ENCODE measurements around the gene RAB11FIP3.
A peak's percentile ranks its signal among the peaks of the same experiment; 100 is the strongest.
"Not testable (repeated sequence)": the region's sequence is repeated elsewhere in the genome, so short reads cannot be mapped to it uniquely, and the experiment has no call there.

RAB11FIP3 gene, protein sequence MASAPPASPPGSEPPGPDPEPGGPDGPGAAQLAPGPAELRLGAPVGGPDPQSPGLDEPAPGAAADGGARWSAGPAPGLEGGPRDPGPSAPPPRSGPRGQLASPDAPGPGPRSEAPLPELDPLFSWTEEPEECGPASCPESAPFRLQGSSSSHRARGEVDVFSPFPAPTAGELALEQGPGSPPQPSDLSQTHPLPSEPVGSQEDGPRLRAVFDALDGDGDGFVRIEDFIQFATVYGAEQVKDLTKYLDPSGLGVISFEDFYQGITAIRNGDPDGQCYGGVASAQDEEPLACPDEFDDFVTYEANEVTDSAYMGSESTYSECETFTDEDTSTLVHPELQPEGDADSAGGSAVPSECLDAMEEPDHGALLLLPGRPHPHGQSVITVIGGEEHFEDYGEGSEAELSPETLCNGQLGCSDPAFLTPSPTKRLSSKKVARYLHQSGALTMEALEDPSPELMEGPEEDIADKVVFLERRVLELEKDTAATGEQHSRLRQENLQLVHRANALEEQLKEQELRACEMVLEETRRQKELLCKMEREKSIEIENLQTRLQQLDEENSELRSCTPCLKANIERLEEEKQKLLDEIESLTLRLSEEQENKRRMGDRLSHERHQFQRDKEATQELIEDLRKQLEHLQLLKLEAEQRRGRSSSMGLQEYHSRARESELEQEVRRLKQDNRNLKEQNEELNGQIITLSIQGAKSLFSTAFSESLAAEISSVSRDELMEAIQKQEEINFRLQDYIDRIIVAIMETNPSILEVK

DNA sequence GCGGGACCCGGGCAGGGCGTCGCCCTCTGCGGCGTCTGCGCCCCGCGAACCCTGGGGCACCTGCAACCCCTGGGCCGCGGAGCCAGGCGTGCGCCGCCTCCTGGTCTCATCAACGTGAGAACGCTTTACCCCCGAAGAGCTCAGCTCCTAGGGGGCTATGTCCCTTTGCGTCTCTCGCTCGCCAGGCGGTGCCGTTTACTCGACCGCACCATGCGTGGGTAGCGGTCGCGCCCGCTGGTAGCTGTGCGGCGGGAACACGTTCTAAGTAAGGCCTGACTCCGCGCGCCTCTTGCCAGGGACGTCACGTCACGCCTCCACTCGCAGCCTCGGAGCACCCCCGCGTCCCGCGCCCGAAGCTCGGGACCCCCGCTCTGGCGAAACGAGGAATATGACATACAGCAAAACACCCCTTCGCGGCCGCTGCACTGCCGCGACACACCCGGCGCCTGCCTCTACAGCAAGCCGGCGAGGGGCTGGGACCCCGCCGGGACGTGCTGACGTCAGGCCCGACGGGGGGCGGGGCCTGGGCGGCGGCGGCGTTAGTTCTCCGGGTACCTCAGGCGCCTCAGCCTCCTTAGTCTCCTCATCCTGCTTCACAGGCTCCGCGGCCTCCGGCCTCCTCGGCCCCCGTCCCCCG, at the start of gene RAB11FIP3:
RAB11FIP3 (plus strand) TSS at position 568 of the 637 bp plus-strand sequence. CDS start 358 bp downstream, outside the sequence.
- peak; percentile 60 for DNase-seq (ENCODE audit: low read depth)

DNA sequence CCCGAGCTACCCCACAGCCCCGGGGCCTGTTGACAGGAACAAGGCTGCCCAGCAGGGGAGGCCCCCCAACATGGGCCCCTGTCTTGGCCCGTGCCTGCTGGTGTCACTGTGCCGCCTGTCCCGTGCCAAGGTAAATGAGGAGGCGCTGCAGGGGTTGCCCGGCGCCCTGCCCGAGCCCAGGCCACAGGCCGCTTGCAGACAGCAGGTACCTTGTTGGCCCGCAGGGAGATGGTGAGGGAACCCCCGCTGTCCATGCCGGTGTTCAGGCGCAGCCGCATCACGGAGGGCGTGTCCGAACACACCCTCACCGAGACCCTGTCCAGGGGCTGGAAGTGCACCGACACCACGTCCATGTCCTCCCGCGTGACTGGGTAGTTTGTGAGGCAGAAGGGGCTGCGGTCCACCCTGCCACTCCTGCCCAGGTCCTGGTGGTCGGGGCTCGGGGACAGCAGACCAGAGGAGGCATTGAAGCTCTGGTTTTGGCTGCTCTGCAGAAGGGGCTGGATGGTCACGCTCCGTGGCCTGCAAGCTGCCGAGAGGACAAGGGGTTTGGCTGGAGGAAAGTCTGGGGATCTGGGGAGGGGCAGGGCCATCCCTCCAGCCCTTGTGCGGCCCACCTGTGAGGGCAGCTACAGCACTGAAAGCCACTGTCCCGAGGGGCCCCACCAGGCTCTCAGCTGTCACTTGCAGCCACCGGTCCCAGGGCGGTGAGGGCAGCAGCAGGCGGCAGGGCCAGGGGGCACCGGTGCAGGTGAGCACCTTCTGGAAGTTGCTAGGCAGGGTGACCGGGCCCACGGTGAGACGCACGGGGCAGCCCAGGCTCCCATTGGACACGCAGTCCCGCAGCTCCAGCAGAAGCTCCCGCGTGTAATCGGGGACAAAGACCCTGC, 49.3 kb upstream of the RAB11FIP3 start:
- DNase-seq (ENCODE audit: low read depth): no peak

DNA sequence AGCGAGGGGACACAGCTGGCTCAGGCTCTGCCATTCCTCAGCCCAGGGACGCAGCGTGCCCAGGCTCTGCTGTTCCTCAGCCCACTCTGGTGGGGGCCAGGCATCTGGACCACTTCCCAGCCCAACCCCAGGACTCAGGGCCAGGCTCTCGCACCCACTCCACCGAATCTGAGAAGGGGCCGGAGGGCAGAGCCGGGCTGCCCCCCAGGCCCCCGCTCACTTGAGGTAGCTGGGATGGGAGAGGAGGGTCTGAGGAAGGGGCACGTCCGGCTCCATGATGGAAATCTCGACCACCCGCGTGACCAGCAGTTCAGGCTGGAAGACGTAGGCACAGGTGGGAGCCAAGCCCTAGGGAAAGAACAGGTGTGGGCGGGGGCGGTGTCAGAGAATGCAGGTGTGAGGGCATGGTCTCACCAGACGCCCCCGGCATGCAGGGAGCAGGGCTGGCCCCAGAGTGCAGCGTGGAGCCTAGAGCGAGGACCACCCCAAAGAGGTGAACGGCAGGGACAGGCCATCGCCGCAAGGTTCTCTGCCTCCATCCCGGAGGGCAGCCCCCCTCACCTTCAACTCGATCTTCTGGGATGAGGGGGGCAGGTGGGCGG, 48.5 kb upstream of the RAB11FIP3 start:
- DNase-seq (ENCODE audit: low read depth): no peak

DNA sequence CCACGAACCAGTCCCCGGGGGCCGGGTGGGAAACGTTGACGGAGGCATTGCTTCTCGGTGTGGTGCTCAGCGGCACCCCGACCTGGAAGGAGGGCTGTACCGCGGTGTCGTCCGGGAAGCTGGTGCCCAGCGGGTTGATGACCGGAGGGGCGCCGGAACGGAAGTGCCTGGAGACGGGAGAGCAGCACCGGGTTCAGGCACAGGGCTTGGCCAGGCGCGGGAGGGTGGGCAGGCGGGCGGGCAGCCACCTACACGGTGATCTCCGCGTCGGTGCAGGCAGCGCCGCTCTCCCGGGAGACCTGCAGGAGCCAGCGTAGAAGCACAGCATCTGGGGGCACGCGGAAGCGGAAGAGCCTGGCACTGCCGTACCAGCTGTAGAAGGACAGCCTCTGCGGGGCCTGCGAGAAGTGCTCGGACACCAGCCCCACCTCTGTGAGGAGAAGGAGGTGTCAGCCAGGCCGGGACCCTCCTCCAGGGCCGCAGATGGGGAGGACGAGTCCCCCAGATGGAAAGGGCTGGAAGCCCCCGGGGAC, 48.0 kb upstream of the RAB11FIP3 start:
- DNase-seq (ENCODE audit: low read depth): no peak

DNA sequence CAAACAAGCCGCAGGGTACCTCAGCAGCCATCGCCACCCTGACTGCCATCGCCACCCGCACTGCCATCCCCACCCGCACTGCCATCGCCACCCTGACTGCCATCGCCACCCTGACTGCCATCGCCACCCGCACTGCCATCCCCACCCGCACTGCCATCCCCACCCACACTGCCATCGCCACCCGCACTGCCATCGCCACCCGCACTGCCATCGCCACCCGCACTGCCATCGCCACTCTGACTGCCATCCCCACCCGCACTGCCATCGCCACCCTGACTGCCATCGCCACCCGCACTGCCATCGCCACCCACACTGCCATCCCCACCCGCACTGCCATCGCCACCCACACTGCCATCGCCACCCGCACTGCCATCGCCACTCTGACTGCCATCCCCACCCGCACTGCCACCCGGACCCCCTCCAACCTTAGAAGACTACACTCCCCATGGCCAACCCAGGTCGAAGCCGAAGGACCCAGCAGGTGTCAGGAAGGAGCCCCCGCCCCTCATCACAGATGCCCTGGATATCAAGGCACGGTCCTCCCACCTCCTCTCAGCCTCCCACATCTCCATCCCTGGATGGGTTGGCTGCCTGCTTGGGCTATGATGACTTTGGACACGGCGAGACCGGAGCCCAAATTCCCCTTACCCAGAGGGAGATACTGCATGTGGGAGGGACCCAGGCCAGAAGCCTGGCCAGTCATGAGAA, 47.2 kb upstream of the RAB11FIP3 start:
- not testable (repeated sequence) for DNase-seq (ENCODE audit: low read depth)

DNA sequence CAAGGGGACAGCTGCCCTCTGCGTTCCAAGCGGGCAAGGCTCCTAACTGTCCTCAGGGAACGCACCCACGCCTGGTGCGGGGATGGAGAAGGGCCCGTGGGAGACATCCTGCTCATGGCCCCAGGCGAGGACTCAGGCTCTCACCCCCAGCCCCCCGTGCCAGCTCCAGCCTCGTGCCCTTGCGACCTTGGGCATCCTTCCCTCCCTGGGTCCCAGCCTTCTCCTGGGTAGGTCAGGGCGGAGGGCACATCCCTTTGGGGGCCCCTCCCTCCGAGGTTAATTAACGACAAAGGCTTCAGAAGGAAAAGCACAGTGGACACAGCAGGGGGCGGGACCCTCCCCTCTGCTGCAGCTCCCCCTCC, 46.6 kb upstream of the RAB11FIP3 start:
- no peak for DNase-seq (ENCODE audit: low read depth)

DNA sequence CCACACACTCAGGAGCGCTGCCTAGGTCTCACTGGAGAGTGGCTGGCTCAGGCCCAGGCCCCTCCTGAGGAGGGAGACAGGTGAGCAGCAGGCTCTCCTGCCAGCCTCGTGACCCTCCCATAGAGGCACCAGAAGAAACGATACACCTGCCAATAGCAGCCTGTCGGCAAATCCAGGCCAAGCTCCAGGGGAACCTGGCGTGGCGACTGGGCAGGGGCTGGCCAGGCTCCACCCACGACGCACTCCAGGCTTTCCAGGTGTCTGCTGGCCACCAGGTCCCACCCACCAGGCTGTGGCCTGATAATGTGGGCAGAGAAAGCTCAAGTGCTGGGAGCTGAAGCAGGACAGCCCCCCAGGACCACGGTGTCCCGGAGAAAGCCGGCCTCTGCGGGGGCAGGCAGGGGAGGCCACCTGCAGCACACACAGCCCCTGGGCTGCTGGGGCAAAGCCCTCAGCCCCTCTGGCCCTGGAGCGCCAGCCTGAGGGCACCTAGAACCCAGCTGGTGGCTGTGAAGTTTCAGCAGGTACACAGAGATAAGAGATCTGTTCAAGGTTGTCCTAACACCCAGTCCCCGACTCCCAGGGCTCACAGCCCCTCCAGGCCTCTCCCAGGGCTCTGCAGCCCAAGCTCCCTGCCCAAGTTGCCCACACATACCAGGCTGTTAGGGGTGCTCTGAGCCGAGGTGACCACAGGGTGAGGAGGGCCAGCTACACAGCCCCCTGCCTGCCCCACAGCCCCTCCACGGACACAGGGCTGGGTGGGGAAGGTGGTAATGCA, 46.1 kb upstream of the RAB11FIP3 start:
- no peak for DNase-seq (ENCODE audit: low read depth)

DNA sequence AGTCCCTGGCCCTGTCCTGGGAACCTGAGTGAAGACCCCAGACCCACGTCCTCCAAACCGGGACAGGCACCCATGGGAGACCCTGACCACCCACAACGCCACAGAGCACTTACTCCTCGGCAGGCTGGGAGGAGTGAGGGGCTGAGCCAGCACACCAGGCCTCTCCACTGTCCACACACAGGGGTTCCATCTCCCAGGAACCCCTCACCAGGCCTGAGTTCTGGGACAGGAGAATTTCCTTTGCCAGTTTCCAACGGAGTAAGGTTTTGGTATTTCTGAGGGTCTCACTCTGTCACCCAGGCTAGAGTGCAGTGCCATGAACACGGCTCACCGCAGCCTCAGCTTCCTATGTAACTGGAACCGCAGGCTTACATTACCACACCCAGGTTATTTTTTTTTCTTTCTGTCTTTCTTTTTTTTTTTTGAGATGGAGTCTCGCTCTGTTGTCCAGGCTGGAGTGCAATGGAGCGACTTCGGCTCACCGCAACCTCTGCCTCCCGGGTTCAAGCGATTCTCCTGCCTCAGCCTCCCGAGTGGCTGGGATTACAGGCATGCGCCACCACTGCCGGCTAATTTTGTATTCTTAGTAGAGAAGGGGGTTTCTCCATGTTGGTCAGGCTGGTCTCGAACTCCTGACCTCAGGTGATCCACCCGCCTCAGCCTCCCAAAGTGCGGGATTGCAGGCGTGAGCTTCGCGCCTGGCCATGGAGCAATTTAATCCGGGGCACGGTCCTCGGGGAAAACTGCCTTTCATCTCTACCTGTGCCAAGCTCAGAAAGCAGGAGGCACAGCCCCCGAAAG, 45.3 kb upstream of the RAB11FIP3 start:
- DNase-seq (ENCODE audit: low read depth): no peak

DNA sequence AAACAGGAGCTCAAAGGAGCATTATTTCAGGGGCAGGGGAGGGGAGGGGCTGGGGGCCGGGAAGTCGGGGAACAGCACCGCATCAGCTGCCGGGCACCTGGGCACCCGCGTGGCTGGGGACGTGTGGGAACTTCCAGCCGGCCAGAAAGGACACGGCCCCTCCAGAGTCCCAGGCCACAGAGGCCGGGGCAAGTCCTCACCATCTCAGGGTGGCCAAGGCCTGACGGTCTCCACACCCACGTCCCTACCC, 44.8 kb upstream of the RAB11FIP3 start:
- DNase-seq (ENCODE audit: low read depth): no peak

DNA sequence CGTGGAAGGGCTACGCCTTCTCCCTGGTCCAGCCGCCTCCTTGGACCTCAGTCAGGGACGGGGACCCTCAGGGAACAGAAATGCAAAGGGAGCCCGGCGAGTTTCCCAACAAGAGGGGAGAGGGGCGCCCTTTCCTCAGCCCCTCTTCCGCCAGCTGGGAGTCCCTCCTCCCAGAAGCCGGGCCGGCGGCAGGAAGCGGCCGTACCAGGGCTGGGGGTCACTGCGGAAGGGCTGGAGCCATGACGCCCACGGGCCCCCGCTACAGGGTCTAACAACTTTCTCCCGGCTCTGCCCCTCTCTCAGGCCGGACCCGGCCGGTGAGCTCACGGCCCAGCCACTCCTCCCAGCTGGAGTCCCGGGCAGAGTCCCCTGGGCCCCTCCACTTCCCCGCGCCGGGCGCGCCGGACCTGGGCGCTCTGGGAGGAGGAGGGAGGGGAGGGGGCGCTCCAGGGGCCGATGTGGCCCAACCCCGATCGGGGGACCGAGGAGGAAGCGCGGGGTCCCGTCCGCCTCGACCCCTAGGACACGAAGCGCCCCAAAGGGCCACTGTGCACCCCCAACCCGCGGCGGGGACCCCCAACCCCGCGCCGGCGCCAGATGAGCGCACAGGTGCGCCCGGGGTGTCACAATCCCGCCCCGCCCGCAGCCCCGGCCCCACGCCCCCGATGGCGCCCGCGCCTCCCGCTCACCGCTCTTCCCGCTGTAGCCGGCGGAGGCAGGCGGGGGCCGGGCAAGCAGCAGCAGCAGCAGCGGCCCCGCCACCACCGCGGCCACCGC, 44.2 kb upstream of the RAB11FIP3 start:
- DNase-seq (ENCODE audit: low read depth): no peak

DNA sequence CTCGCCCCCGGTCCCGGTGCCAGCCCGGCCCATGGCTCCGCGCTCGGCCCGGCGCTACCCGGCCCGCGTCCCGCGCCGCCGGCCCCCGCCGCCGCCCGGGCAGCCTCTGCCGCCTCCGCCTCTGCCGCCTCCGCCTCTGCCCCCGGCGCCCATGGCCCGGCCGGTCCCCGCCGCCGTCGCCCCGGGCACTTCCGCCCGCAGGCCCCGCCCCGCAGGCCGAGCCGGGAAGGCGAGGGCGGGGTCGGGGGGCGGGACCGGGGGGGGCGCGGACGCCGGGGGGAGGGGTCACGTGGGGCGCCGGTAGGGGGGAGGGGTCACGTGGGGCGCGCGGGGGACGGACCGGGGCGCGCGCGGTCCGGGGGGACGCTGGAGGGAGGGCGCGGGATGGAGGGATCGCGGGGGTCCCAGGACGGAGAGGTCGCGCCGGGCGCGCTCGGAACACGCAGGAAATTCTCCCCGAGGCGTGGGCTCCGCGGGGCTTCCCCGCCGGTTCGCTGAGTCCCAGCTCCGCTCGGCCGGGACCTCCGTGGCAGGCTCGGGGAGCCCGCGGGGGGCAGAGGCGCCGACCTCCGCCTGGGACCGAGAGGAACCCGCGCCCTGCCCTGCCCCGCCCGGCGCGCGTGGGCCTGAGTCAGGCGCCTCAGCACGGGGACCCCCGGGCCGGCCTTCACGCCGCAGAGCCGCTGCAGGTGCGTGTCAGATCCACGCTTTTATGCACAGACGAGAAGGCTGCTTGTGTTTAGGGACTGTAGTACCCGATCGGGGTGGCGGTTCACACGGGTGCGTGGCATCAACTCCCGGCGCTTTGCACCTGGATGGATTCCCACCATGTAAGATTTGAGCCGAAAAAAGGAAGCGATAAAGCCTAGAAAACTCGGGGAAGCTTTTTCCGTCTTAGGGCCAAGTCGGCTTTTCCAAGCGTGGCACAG, 43.4 kb upstream of the RAB11FIP3 start, which contains the start of gene PGAP6:
PGAP6 (minus strand) TSS at position 190 of the 929 bp plus-strand sequence; CDS start at position 33, 157 bp downstream.
- DNase-seq (ENCODE audit: low read depth): peak; percentile 18

DNA sequence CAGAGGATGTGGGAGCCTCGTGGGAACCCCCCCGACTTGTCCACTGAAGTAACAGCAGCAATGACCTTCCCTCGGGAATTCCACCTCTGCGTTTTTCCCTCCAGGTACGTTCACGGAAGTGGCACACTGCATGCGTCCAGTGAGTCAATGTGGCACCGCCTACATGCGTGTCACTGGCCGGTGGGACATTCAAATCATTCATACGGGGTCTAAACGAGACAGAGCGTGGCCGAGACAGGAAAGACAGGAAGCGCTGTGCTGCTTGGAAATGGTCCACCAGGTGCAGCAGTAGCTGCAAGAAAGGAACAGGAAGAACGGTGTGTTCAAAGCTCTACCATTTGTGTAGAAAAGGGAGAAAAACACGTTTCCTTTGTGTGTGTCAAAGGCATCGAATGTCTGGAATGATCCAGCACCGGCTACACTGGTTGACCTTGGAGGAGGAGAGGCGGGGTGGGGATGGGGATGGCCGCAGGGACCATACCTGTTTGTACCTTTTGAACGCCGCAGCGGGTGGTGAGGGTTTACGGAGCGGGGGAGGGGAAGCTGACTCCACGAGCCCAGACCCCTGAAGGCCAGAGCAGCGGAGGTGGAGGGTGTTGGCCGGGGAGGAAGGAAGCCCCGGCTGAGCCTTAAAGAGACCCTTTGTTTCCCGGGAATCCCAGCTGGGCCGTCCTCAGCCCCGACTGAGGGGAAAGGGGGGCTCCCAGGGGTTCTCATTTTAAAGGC, 42.0 kb upstream of the RAB11FIP3 start:
- DNase-seq (ENCODE audit: low read depth): no peak

DNA sequence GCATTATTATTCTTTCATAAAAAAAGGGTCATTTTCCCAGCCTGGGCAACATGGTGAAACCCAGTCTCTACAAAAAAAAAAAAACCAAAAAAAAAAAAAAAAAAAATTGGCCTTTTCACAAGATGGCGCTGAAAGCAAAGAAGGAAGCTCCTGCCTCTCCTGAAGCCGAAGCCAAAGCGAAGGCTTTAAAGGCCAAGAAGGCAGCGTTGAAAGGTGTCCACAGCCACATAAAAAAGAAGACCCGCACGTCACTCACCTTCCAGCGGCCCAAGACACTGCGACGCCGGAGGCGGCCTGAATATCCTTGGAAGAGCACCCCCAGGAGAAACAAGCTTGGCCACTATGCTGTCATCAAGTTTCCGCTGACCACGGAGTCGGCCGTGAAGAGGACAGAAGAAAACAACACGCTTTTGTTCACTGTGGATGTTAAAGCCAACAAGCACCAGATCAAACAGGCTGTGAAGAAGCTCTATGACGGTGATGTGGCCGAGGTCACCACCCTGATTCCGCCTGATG, 38.8 kb upstream of the RAB11FIP3 start:
- peak; percentile 25 for DNase-seq (ENCODE audit: low read depth)

DNA sequence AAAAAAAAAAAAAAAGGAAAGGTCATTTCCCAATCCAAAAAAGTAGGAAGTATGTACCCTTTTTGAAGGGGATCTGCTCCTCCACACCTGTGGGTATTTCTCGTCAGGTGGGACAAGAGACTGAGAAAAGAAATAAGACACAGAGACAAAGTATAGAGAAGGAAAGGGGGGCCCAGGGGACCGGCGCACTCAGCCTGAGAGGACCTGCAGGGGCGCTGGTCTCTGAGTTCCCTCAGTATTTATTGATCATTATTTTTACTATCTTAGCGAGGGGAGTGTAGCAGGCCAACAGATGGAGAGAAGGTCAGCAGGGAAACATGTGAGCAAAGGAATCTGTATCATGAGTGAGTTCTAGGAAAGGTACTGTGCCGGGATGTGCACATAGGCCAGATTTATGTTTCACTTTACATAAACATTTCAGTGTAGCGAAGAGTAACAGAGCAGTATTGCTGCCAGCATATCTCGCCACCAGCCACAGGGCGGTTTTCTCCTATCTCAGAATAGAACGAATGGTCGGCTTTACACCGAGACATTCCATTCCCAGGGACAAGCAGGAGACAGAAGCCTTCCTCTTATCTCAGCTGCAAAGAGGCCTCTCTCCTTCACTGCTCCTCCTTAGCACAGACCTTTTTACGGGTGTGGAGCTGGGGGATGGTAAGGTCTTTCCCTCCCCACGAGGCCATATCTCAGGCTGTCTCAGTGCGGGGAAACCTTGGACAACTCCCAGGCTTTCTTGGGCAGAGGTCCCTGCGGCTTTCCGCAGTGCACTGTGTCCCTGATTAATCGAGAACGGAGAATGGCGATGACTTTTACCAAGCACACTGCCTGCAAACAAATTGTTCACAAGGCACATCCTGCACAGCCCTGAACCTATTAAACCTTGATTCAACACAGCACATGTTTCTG, 37.4 kb upstream of the RAB11FIP3 start:
- DNase-seq (ENCODE audit: low read depth): peak; percentile 98

DNA sequence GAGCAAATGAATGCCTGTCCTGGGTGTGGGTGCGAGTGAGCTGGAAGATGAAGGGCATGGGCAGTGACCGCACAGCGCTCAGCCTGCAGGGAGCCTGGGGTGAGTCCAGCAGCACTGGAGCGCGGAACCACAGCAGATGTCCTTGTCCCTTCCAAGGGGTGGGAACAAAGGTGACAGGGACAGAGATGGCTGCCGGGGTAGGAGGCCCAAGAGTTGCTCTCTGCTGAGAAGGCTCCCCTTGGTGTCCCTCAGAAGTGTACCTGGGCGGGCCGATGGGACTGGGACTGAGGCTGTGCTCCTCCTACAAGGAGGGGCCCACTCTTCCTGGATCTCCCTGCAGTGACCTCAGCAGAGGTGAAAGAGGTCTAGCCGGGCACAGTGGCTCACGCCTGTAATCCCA, 36.1 kb upstream of the RAB11FIP3 start:
- no peak for DNase-seq (ENCODE audit: low read depth)
